SK-N-SH (cell line): ENCODE measurements around the gene OR56A4. TPM values are rescaled to one million over a fixed set of nuclear protein-coding genes. Genes with fewer than 3 reads are reported as not detected.

ENCODE experiments used
- CTCF ChIA-PET: fragments of 300-600, 350-600 bp; formaldehyde crosslinking; extraction: SDS; loops from one replicate; lab custom pipeline; 2021; lab: Yijun Ruan, JAX
- POLR2A ChIA-PET: fragments of 350-600 bp; sonication (Branson Sonifier 250); formaldehyde crosslinking; extraction: SDS; loops from one replicate; lab custom pipeline; 2020; ENCODE audit warnings: antibody characterized with exemption, inconsistent platforms; lab: Yijun Ruan, JAX
- DNase-seq: peaks from one replicate; pipeline ENCODE4 v3.0.0; 2012
- H2AFZ ChIP-seq: fragments of 200-600 bp; sonication (generic); 2 replicates; pipeline ENCODE4 v1.8.1; 2016; ENCODE audit warnings: antibody characterized with exemption, mild to moderate bottlenecking, low read depth
- H3F3A ChIP-seq: fragments of 200-600 bp; sonication (generic); replicated peaks from 2 replicates; pipeline ENCODE3; 2016; ENCODE audit warnings: antibody characterized with exemption, mild to moderate bottlenecking; ENCODE audit not compliant: insufficient read depth
- H3K27ac ChIP-seq, 2 experiments: fragments of 200-500 bp in 1 of 2; fragments of 200-600 bp in 1 of 2; sonication (Bioruptor generic) in 1 of 2; sonication (generic), shearing (Covaris generic) in 1 of 2; 2 replicates each; pipeline versions ENCODE4 v1.5.1 to v1.6.1; 2014 to 2016; ENCODE audit warnings: low read depth in 2 of 2, inconsistent platforms in 1 of 2, low read length in 1 of 2, mild to moderate bottlenecking in 1 of 2, mixed read lengths in 1 of 2
- H3K27me3 ChIP-seq: fragments of 200-600 bp; sonication (generic), shearing (Covaris generic); 2 replicates; pipeline ENCODE4 v1.6.1; 2016; ENCODE audit warnings: mixed run types; ENCODE audit not compliant: insufficient read depth
- H3K36me3 ChIP-seq, 2 experiments: fragments of 200-500 bp in 1 of 2; fragments of 200-600 bp in 1 of 2; sonication (Bioruptor generic) in 1 of 2; sonication (generic) in 1 of 2; replicated peaks in 1 of 2; 2 replicates each; pipeline versions ENCODE3 to v1.5.1; 2014 to 2016; ENCODE audit warnings: low read length in 1 of 2, mild to moderate bottlenecking in 1 of 2; ENCODE audit not compliant: insufficient read depth in 2 of 2, control insufficient read depth in 1 of 2
- H3K4me1 ChIP-seq, 2 experiments: fragments of 200-500 bp in 1 of 2; fragments of 200-600 bp in 1 of 2; sonication (Bioruptor generic) in 1 of 2; sonication (generic), shearing (Covaris generic) in 1 of 2; 2 replicates each; pipeline versions ENCODE4 v1.5.1 to v1.6.1; 2014 to 2016; ENCODE audit warnings: low read depth in 1 of 2, low read length in 1 of 2, mixed run types in 1 of 2; ENCODE audit not compliant: insufficient read depth in 2 of 2, control insufficient read depth in 1 of 2
- H3K4me2 ChIP-seq: fragments of 200-600 bp; sonication (generic), shearing (Covaris generic); 2 replicates; pipeline ENCODE4 v1.6.1; 2017; ENCODE audit warnings: mixed run types
- H3K4me3 ChIP-seq, 2 experiments: fragments of 200-500 bp in 1 of 2; fragments of 200-600 bp in 1 of 2; sonication (Bioruptor generic) in 1 of 2; sonication (generic), shearing (Covaris generic) in 1 of 2; 2 replicates each; pipeline versions ENCODE4 v1.5.1 to v1.8.1; 2014 to 2016; ENCODE audit warnings: low read depth in 2 of 2, inconsistent platforms in 1 of 2, low read length in 1 of 2, mild to moderate bottlenecking in 1 of 2, mixed read lengths in 1 of 2, moderate library complexity in 1 of 2
- H3K79me2 ChIP-seq: fragments of 200-600 bp; sonication (generic); 2 replicates; pipeline ENCODE4 v1.8.1; 2017; ENCODE audit warnings: mild to moderate bottlenecking; ENCODE audit not compliant: insufficient read depth
- H3K9ac ChIP-seq: fragments of 200-600 bp; sonication (generic); 2 replicates; pipeline ENCODE4 v1.6.1; 2017; ENCODE audit warnings: mixed run types
- H3K9me2 ChIP-seq: fragments of 200-600 bp; sonication (generic); 2 replicates; pipeline ENCODE4 v1.6.1; 2017; ENCODE audit warnings: mixed run types
- H3K9me3 ChIP-seq: fragments of 200-600 bp; sonication (generic); 2 replicates; pipeline ENCODE4 v1.6.1; 2017; ENCODE audit warnings: mixed run types, mild to moderate bottlenecking, moderate library complexity
- H4K20me1 ChIP-seq: fragments of 200-600 bp; sonication (generic); 2 replicates; pipeline ENCODE4 v1.6.1; 2017; ENCODE audit warnings: mild to moderate bottlenecking, mixed run types; ENCODE audit not compliant: insufficient read depth
- FOSL2 ChIP-seq: IDR thresholded peaks from 2 replicates; pipeline ENCODE4 v1.4.0; 2012; ENCODE audit warnings: low read depth, mild to moderate bottlenecking, moderate library complexity, borderline replicate concordance
- GABPA ChIP-seq: IDR thresholded peaks from 2 replicates; pipeline ENCODE4 v1.4.0; 2012; ENCODE audit warnings: low read depth, mild to moderate bottlenecking
- GATA2 ChIP-seq: sonication (generic); formaldehyde crosslinking; IDR thresholded peaks from 2 replicates; pipeline ENCODE4 v1.5.0; 2020; ENCODE audit warnings: mild to moderate bottlenecking, missing genetic modification reagents
- IRF3 ChIP-seq: fragments of 150-350 bp; IDR thresholded peaks from 2 replicates; pipeline ENCODE4 v1.6.1; 2016; ENCODE audit warnings: mild to moderate bottlenecking, low read depth, low read length
- RAD21 ChIP-seq: IDR thresholded peaks from 2 replicates; pipeline ENCODE4 v1.6.1; 2012; ENCODE audit warnings: mild to moderate bottlenecking, low read length
- RCOR1 ChIP-seq: fragments of 150-350 bp; IDR thresholded peaks from 2 replicates; pipeline ENCODE4 v1.6.1; 2017; ENCODE audit warnings: antibody characterized with exemption, low read length
- RXRA ChIP-seq: IDR thresholded peaks from 2 replicates; pipeline ENCODE4 v1.4.0; 2012; ENCODE audit warnings: low read depth, mild to moderate bottlenecking, borderline replicate concordance
- SIN3A ChIP-seq: IDR thresholded peaks from 2 replicates; pipeline ENCODE4 v1.6.1; 2012; ENCODE audit warnings: low read depth, mild to moderate bottlenecking, low read length, moderate library complexity, borderline replicate concordance
- SMC3 ChIP-seq: IDR thresholded peaks from 2 replicates; pipeline ENCODE4 v1.6.1; 2012; ENCODE audit warnings: low read depth, low read length, improper control_type of control experiment
- WGBS: methylation state at CpG from one replicate; pipeline ENCODE4 v1.1.6; 2017; ENCODE audit warnings: low lambda C conversion rate; 5-methylcytosine and 5-hydroxymethylcytosine counted together
- polyA plus RNA-seq, 3 experiments: library from polyadenylated mRNA; depleted of rRNA; stranded (reverse); fragments of >200 nt; gene quantifications; 2 replicates each; pipeline ENCODE4 v1.2.3, GENCODE V29; 2012
- TF ChIP-seq, protein P1 (sequence below): IDR thresholded peaks from 2 replicates; pipeline ENCODE4 v1.6.1; 2012; ENCODE audit warnings: mild to moderate bottlenecking, low read depth, low read length, moderate library complexity
- TF ChIP-seq, protein P2 (sequence below): fragments of 200-600 bp; sonication (generic); IDR thresholded peaks from 2 replicates; pipeline ENCODE4 v1.6.1; 2017; ENCODE audit warnings: antibody characterized with exemption, mild to moderate bottlenecking, moderate library complexity

OR56A4 gene
- polyA plus RNA-seq, 1 of the 3 experiments (the other 2 are of a cell fraction), result not detected

DNA sequence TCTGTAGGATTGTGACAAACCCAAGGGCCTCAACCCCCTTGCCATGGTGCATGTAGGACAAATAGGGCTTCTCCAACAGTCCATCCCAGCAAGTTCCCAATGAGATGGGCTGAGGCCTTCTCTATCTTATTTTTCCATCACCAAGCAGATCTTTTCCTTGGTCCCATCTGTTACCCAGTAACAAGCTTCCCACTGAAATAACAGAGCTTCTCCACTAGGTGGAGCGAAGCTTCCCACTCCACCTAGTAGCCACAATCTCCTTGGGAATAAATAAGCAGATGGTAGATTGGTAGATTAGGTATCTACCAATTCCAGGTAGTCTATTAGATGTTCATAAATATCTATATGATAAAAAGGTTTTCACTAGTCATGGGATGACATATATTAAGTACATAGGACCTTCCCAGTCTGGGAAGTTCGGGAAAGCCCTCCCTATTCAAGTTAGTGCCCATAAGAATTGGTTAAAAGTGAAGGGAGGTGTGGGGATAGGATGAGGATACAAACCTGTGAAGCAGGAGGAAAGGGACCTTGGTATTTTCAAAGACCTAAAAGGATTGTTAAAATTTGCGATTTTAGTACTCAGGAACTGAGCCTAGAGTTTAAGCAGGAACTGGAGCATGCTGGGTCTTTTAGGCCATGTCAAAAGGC, 14.0 kb downstream of the OR56A4 start:
- Histone ChIP-seq H4K20me1 (no peaks in the 10 kb centered on the region), H3K4me3 (peak overlapping the region in 1 of 2 experiments; percentile 29; a peak in 1 of 4 replicates), H3K4me2 (no peak overlapping the region), H3K27ac (no peak overlapping the region), H3K9me3 (no peaks in the 10 kb centered on the region), H3K79me2 (no peaks in the 10 kb centered on the region), H3K4me1 (no peaks in the 10 kb centered on the region), H3K36me3 (no peaks in the 10 kb centered on the region), H3K27me3 (no peaks in the 10 kb centered on the region), H3F3A (no peaks in the 10 kb centered on the region), H3K9ac (no peak overlapping the region), H2AFZ (no peak overlapping the region), H3K9me2 (no peaks in the 10 kb centered on the region)
- peak; percentile 45 for DNase-seq
- POLR2A ChIA-PET, result no interaction called here
- WGBS, result 0% methylated on average over 3 of the region's 3 CpGs
- CTCF ChIA-PET, result interaction anchor here (0.6 to 1.9 kb wide), 12 partner anchors 10 to 371 kb away, joined by 3 to 9 read pairs (median 4); no protein-coding TSS in a partner anchor
- no peak for TF ChIP-seq FOSL2
- TF ChIP-seq SIN3A, result no peak
- TF ChIP-seq IRF3, result no peak
- TF ChIP-seq GATA2 (CRISPR knock-in tag), result no peak
- TF ChIP-seq, protein P1, sequence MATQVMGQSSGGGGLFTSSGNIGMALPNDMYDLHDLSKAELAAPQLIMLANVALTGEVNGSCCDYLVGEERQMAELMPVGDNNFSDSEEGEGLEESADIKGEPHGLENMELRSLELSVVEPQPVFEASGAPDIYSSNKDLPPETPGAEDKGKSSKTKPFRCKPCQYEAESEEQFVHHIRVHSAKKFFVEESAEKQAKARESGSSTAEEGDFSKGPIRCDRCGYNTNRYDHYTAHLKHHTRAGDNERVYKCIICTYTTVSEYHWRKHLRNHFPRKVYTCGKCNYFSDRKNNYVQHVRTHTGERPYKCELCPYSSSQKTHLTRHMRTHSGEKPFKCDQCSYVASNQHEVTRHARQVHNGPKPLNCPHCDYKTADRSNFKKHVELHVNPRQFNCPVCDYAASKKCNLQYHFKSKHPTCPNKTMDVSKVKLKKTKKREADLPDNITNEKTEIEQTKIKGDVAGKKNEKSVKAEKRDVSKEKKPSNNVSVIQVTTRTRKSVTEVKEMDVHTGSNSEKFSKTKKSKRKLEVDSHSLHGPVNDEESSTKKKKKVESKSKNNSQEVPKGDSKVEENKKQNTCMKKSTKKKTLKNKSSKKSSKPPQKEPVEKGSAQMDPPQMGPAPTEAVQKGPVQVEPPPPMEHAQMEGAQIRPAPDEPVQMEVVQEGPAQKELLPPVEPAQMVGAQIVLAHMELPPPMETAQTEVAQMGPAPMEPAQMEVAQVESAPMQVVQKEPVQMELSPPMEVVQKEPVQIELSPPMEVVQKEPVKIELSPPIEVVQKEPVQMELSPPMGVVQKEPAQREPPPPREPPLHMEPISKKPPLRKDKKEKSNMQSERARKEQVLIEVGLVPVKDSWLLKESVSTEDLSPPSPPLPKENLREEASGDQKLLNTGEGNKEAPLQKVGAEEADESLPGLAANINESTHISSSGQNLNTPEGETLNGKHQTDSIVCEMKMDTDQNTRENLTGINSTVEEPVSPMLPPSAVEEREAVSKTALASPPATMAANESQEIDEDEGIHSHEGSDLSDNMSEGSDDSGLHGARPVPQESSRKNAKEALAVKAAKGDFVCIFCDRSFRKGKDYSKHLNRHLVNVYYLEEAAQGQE, result no peak
- no peak for TF ChIP-seq RCOR1
- TF ChIP-seq RAD21, result peak; percentile 26; the same call in 1 of the 2 replicates
- TF ChIP-seq, protein P2, sequence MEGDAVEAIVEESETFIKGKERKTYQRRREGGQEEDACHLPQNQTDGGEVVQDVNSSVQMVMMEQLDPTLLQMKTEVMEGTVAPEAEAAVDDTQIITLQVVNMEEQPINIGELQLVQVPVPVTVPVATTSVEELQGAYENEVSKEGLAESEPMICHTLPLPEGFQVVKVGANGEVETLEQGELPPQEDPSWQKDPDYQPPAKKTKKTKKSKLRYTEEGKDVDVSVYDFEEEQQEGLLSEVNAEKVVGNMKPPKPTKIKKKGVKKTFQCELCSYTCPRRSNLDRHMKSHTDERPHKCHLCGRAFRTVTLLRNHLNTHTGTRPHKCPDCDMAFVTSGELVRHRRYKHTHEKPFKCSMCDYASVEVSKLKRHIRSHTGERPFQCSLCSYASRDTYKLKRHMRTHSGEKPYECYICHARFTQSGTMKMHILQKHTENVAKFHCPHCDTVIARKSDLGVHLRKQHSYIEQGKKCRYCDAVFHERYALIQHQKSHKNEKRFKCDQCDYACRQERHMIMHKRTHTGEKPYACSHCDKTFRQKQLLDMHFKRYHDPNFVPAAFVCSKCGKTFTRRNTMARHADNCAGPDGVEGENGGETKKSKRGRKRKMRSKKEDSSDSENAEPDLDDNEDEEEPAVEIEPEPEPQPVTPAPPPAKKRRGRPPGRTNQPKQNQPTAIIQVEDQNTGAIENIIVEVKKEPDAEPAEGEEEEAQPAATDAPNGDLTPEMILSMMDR, result peak; percentile 64
- TF ChIP-seq SMC3, result peak; percentile 35; the same call in 1 of the 2 replicates
- TF ChIP-seq RXRA, result no peak
- no peak for TF ChIP-seq GABPA
